GM12873 (cell line): ENCODE data around the gene MRPS12.

Experiments used
- TF ChIP-seq, protein P1 (sequence below): IDR thresholded peaks from 2 replicates; pipeline ENCODE4 v1.5.1; 2012; ENCODE audit warnings: low read depth, mild to moderate bottlenecking, moderate library complexity, low read length, control low read depth; ENCODE audit not compliant: insufficient read depth; ENCODE audit errors: missing control alignments

The MRPS12 gene

GRCh38 chr19:38930776-38931520 is at the start of gene MRPS12:
TSS of gene MRPS12 (plus strand) at chr19:38930944. CDS start at chr19:38931295, 351 bp downstream.
- TF ChIP-seq, protein P1, sequence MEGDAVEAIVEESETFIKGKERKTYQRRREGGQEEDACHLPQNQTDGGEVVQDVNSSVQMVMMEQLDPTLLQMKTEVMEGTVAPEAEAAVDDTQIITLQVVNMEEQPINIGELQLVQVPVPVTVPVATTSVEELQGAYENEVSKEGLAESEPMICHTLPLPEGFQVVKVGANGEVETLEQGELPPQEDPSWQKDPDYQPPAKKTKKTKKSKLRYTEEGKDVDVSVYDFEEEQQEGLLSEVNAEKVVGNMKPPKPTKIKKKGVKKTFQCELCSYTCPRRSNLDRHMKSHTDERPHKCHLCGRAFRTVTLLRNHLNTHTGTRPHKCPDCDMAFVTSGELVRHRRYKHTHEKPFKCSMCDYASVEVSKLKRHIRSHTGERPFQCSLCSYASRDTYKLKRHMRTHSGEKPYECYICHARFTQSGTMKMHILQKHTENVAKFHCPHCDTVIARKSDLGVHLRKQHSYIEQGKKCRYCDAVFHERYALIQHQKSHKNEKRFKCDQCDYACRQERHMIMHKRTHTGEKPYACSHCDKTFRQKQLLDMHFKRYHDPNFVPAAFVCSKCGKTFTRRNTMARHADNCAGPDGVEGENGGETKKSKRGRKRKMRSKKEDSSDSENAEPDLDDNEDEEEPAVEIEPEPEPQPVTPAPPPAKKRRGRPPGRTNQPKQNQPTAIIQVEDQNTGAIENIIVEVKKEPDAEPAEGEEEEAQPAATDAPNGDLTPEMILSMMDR, result no peak

- TF ChIP-seq, protein P1, result no peak
These were observed 47.5 kb upstream of the MRPS12 start for GRCh38 chr19:38883286-38883685.

GRCh38 chr19:38888876-38889275 is 41.9 kb upstream of the MRPS12 start:
- TF ChIP-seq, protein P1, result no peak

DNA sequence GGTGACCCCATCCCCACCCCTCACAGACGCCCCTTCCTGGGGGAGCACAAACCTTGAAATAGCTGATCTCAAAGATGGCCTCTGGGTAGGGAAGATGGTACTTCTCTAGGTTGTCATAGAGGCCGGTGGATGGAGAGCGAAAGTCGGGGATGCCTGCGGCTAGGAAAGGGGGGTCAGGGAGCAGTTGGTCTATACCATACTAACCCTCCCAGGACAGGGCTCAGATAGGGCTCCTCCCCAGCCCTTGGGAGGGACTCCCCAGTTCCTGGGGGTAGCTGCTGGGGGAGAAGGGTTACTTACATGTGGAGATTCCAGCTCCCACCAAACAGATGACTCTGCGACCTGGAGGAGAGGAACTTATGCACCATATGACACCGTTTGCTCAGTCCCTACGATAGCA is 40.9 kb upstream of the MRPS12 start:
- TF ChIP-seq, protein P1, result no peak

- TF ChIP-seq, protein P1, result no peak
These were observed 40.1 kb upstream of the MRPS12 start for GRCh38 chr19:38890686-38891085.

- TF ChIP-seq, protein P1, result no peak
These were observed 39.0 kb upstream of the MRPS12 start for GRCh38 chr19:38891771-38892170.

GRCh38 chr19:38892841-38893240 is 37.9 kb upstream of the MRPS12 start:
- TF ChIP-seq, protein P1, result no peak
